Measurements from ENCODE around the gene PPM1H. TPM values are rescaled to one million over a fixed set of nuclear protein-coding genes. Genes with fewer than 3 reads are reported as not detected.

Gene PPM1H
- total and polyA plus RNA-seq, 2 of the 8 experiments (the other 6 are each of a cell fraction or from before 2014, with no cell fraction given), result 16.4 to 36.1 TPM

- no peaks in the 10 kb centered on the region for H3K79me2 ChIP-seq (ENCODE audit: control insufficient read depth in 1 of 2, insufficient read depth in 2 of 2, low read length in 2 of 2)
- peaks cover 0 to 5% (median 0%) of the 10 kb centered on the region in 4 experiments; a peak in 3 of 7 replicates for H3K4me1 ChIP-seq (replicated peaks in 1 of 4; ENCODE audit: control insufficient read depth in 3 of 4, insufficient read depth in 4 of 4, low read length in 3 of 4)
- no peaks in the 10 kb centered on the region for H3K36me3 ChIP-seq (ENCODE audit: control insufficient read depth in 2 of 4, insufficient read depth in 4 of 4, low read length in 3 of 4)
- no peak overlapping the region for H2BK5ac ChIP-seq (ENCODE audit: low read depth, low read length)
- no peak overlapping the region for H3K14ac ChIP-seq (ENCODE audit: insufficient read length)
- H3K4ac ChIP-seq (replicated peaks; ENCODE audit: insufficient read length, low read depth, low read length), result no peak overlapping the region
- no peak overlapping the region for H2BK15ac ChIP-seq (ENCODE audit: low read length)
- H3K23ac ChIP-seq (ENCODE audit: insufficient read length), result no peak overlapping the region
- H3K18ac ChIP-seq (ENCODE audit: extremely low read depth, low read length), result no peak overlapping the region
- 95% methylated on average over 3 of the region's 3 CpGs; no CpG with 5 or more reads in 1 of the 2 experiments for WGBS, 2 experiments (ENCODE audit: extremely low coverage in 1 of 2, insufficient coverage in 1 of 2, insufficient read length in 1 of 2, insufficient replicate concordance in 2 of 2, low coverage in 1 of 2, low lambda C conversion rate in 2 of 2, missing lambda C conversion rate in 1 of 2)
- H2AFZ ChIP-seq (ENCODE audit: low read length), result no peak overlapping the region
- no peaks in the 10 kb centered on the region for H4K20me1 ChIP-seq (replicated peaks in 1 of 2; ENCODE audit: control insufficient read depth in 1 of 2, insufficient read depth in 2 of 2, low read length in 2 of 2)
- DNase-seq (ENCODE audit: low read depth in 1 of 2, low spot score in 2 of 2) (no peak), FAIRE-seq (no peak)
- H3K4me3 ChIP-seq (ENCODE audit: extremely low read depth in 1 of 4, insufficient read depth in 2 of 4, low read depth in 3 of 4, low read length in 4 of 4), result no peak overlapping the region
- no peak overlapping the region for H2BK120ac ChIP-seq (replicated peaks; ENCODE audit: low read depth, low read length)
- H3K56ac ChIP-seq (replicated peaks; ENCODE audit: insufficient read length, low read depth, low read length), result no peak overlapping the region
- TF ChIP-seq POU5F1 (IDR thresholded peaks at IDR 0.05; ENCODE audit: low read depth, low read length) (no peak), KDM4A (IDR thresholded peaks at IDR 0.05; ENCODE audit: low read depth, low read length, severe bottlenecking) (no peak), SAP30 (IDR thresholded peaks at IDR 0.05; ENCODE audit: insufficient read depth, insufficient replicate concordance, low read length) (no peak)
- H2BK20ac ChIP-seq (ENCODE audit: low read length), result no peak overlapping the region
- no peak overlapping the region for H4K91ac ChIP-seq (replicated peaks; ENCODE audit: insufficient read length, low read length)
- no peak overlapping the region for H3K27ac ChIP-seq (ENCODE audit: low read depth, low read length)
- H4K5ac ChIP-seq (ENCODE audit: insufficient read length, low read depth, low read length), result no peak overlapping the region
- no peaks in the 10 kb centered on the region for H3K9me3 ChIP-seq (ENCODE audit: insufficient read depth in 2 of 2, low read depth in 1 of 2, low read length in 1 of 2)
- ChIA-PET CTCF (ENCODE audit: partially characterized antibody) (interaction anchor here (0.9 kb wide), 1 partner anchor 187 kb away, joined by 3 read pairs; no protein-coding TSS in a partner anchor), POLR2A (ENCODE audit: partially characterized antibody) (interaction anchor here (0.9 kb wide), 1 partner anchor 11 kb away, joined by 3 read pairs; no protein-coding TSS in a partner anchor)
- H2BK12ac ChIP-seq (ENCODE audit: low read depth, low read length), result no peak overlapping the region
- no peaks in the 10 kb centered on the region for H3K27me3 ChIP-seq (replicated peaks in 1 of 4; ENCODE audit: control insufficient read depth in 3 of 4, extremely low read depth in 1 of 4, insufficient read depth in 3 of 4, low read length in 3 of 4)
- no peak overlapping the region for H2AK5ac ChIP-seq (ENCODE audit: low read depth, low read length)
- H3K23me2 ChIP-seq (ENCODE audit: low read depth, low read length), result no peaks in the 10 kb centered on the region
- H3K9ac ChIP-seq (replicated peaks in 1 of 4; ENCODE audit: extremely low read depth in 1 of 4, low read depth in 3 of 4, low read length in 3 of 4), result no peak overlapping the region
- H3K4me2 ChIP-seq (ENCODE audit: insufficient read depth in 1 of 2, low read depth in 2 of 2, low read length in 2 of 2), result no peak overlapping the region
- no peak overlapping the region for H4K8ac ChIP-seq (ENCODE audit: extremely low read depth, insufficient read depth, low read length)
- H3K79me1 ChIP-seq (ENCODE audit: low read depth, low read length), result no peaks in the 10 kb centered on the region
Measured at GRCh38 chr12:62597253-62597652, 337.7 kb downstream of the PPM1H start.

MicroRNAs encoded within 50 kb of the gene (microRNA counts, 767-probe panel; counts per million panel counts)
- microRNA hsa-let-7i-5p, result 879 counts per million, percentile 95 among the panel's probes with 10 or more counts

Small RNAs within 50 kb of the gene (microRNA-seq; reads per million reads assigned to microRNA genes)
- 40.7 to 105 reads per million in 2 experiments for gene MIRLET7I (ENCODE audit: borderline microRNAs expressed in 2 of 2, borderline number of aligned reads in 2 of 2, borderline replicate concordance in 1 of 2)

Small RNAs within 50 kb of the gene (small RNA-seq; reads per million reads assigned to genes)
- gene MIRLET7I (ENCODE audit: insufficient read depth), result 24.2 reads per million, percentile 93 among the genes with 10 or more reads in this experiment
- not detected for gene RF00019 (ENCODE audit: insufficient read depth)
- gene RNU1-83P (ENCODE audit: insufficient read depth), result not detected

Other genes with a start within 250 kb of the PPM1H start
- gene AVPR1A, start 216.1 kb upstream of the PPM1H start, total RNA-seq (2021; fragmentation: NEBNext Ultra II Directional; extraction: Animal tissue kit (Norgen Biotek cat#: 25700)), result 0.11 and 0.20 TPM in 2 replicates
- gene AVPR1A, start 216.1 kb upstream of the PPM1H start, polyA plus RNA-seq (2011; rRNA removed), result 0.13 and 0.14 TPM in 2 replicates